Keratinocyte (primary cell): Measurements from ENCODE around the gene CHN2. TPM values are rescaled to one million over a fixed set of nuclear protein-coding genes. Genes with fewer than 3 reads are reported as not detected.

Source experiments
- DNase-seq: peaks from one replicate; pipeline ENCODE4 v3.0.0-alpha.2; 2011; ENCODE audit warnings: low read depth, missing footprints, low spot score
- FAIRE-seq: peaks from 2 replicates; lab custom pipeline; 2011; peaks lifted over from hg19 to GRCh38; lab: Jason Lieb, UNC
- H2AFZ ChIP-seq: 2 replicates; pipeline ENCODE4 v1.6.0; 2012; ENCODE audit warnings: low read length, control low read depth, inconsistent platforms; ENCODE audit not compliant: control insufficient read depth
- H3K27ac ChIP-seq: 2 replicates; pipeline ENCODE4 v1.5.1; 2011; ENCODE audit warnings: low read length; ENCODE audit not compliant: control insufficient read depth, insufficient read depth
- H3K27me3 ChIP-seq: 3 replicates; pipeline ENCODE4 v1.6.0; 2011; ENCODE audit warnings: low read length; ENCODE audit not compliant: control insufficient read depth, insufficient read depth; ENCODE audit errors: extremely low read depth
- H3K36me3 ChIP-seq, 2 experiments: 2 replicates in 1 of 2; 3 replicates in 1 of 2; pipeline ENCODE4 v1.5.1; 2011; ENCODE audit warnings: low read length in 2 of 2, mild to moderate bottlenecking in 1 of 2; ENCODE audit not compliant: control insufficient read depth in 2 of 2, insufficient read depth in 2 of 2; ENCODE audit errors: extremely low read depth in 1 of 2
- H3K4me1 ChIP-seq: 3 replicates; pipeline ENCODE4 v1.5.1; 2011; ENCODE audit warnings: low read length; ENCODE audit not compliant: control insufficient read depth, insufficient read depth; ENCODE audit errors: extremely low read depth
- H3K4me2 ChIP-seq: 3 replicates; pipeline ENCODE4 v1.6.0; 2011; ENCODE audit warnings: low read depth, low read length; ENCODE audit not compliant: control insufficient read depth, insufficient read depth; ENCODE audit errors: extremely low read depth
- H3K4me3 ChIP-seq, 3 experiments: fragments of 200-600 bp in 1 of 3; sonication (generic) in 1 of 3; 2 replicates in 2 of 3; 3 replicates in 1 of 3; pipeline ENCODE4 v1.5.1; 2011 to 2016; ENCODE audit warnings: low read length in 3 of 3, mild to moderate bottlenecking in 3 of 3, control low read depth in 2 of 3, inconsistent platforms in 1 of 3, low read depth in 1 of 3, mixed read lengths in 1 of 3, mixed run types in 1 of 3, moderate library complexity in 1 of 3; ENCODE audit not compliant: control insufficient read depth in 2 of 3, insufficient read depth in 2 of 3; ENCODE audit errors: extremely low read depth in 1 of 3
- H3K79me2 ChIP-seq: 2 replicates; pipeline ENCODE4 v1.6.0; 2012; ENCODE audit warnings: low read length; ENCODE audit not compliant: control insufficient read depth, insufficient read depth
- H3K9ac ChIP-seq: 3 replicates; pipeline ENCODE4 v1.6.0; 2011; ENCODE audit warnings: low read length; ENCODE audit not compliant: control insufficient read depth, insufficient read depth; ENCODE audit errors: extremely low read depth
- H3K9me1 ChIP-seq: 3 replicates; pipeline ENCODE4 v1.6.0; 2011; ENCODE audit warnings: low read length; ENCODE audit not compliant: control insufficient read depth, insufficient read depth; ENCODE audit errors: extremely low read depth
- H3K9me3 ChIP-seq: 2 replicates; pipeline ENCODE4 v1.5.1; 2012; ENCODE audit warnings: low read depth, low read length; ENCODE audit not compliant: control insufficient read depth
- H4K20me1 ChIP-seq: 3 replicates; pipeline ENCODE4 v1.6.0; 2011; ENCODE audit warnings: low read length; ENCODE audit not compliant: control insufficient read depth, insufficient read depth; ENCODE audit errors: extremely low read depth
- CTCF ChIP-seq, 3 experiments: IDR thresholded peaks in 1 of 3; conservative IDR thresholded peaks in 1 of 3; optimal IDR thresholded peaks in 1 of 3; 2 replicates in 2 of 3; 3 replicates in 1 of 3; pipeline versions ENCODE3 to v1.5.1; 2011; ENCODE audit warnings: low read length in 3 of 3, mild to moderate bottlenecking in 3 of 3, moderate library complexity in 2 of 3, control low read depth in 1 of 3, inconsistent platforms in 1 of 3; ENCODE audit not compliant: insufficient read depth in 2 of 3; ENCODE audit errors: extremely low read depth in 1 of 3
- EZH2 ChIP-seq: IDR thresholded peaks from one replicate; pipeline ENCODE4 v1.6.1; 2012; ENCODE audit warnings: inconsistent platforms, mild to moderate bottlenecking, low read length, moderate library complexity
- dilution Hi-C: fragments of 300-500 bp; cut with MboI; formaldehyde crosslinking; loops from one replicate; pipeline ENCODE4 v1.7.0; 2020; ENCODE audit warnings: low sequenced_read_pairs; ENCODE audit not compliant: extremely low pct_ligation_motif_present
- polyA plus RNA-seq, 5 experiments: library from polyadenylated mRNA; depleted of rRNA in 3 of 5; stranded (reverse) in 3 of 5; stranded (forward) in 1 of 5; unstranded in 1 of 5; fragments of >200 nt; gene quantifications; 1 replicate in 1 of 5; 2 replicates in 3 of 5; 3 replicates in 1 of 5; pipeline versions ENCODE4 v1.2.1 to v1.2.3, GENCODE V29; 2011 to 2012; ENCODE audit warnings: missing spikeins in 2 of 5, low read depth in 1 of 5, low replicate concordance in 1 of 5

CHN2 gene
- polyA plus RNA-seq, 1 donor (not counting 4 experiments of a cell fraction or from before 2014, with no cell fraction given): 1.8 TPM

GRCh38 chr7:29442146-29442545 is 247.6 kb downstream of the CHN2 start:
- DNase-seq (peak; percentile 21), FAIRE-seq (peak; percentile 95)
- Histone ChIP-seq H3K4me1 (peaks cover 15% of the 10 kb centered on the region), H4K20me1 (no peaks in the 10 kb centered on the region), H3K4me3 (no peak overlapping the region), H3K36me3 (no peaks in the 10 kb centered on the region), H3K79me2 (no peaks in the 10 kb centered on the region), H3K27ac (no peak overlapping the region), H3K9ac (no peak overlapping the region), H2AFZ (no peak overlapping the region), H3K27me3 (no peaks in the 10 kb centered on the region), H3K4me2 (no peak overlapping the region), H3K9me1 (no peaks in the 10 kb centered on the region), H3K9me3 (no peaks in the 10 kb centered on the region)
- dilution Hi-C loops: no loop called here
- no peak for TF ChIP-seq CTCF (optimal IDR thresholded peaks at IDR 0.05 in 1 of 3, IDR thresholded peaks at IDR 0.05 in 1 of 3, conservative IDR thresholded peaks at IDR 0.05 in 1 of 3; ENCODE audit: extremely low read depth in 1 of 3, insufficient read depth in 2 of 3, low read length in 3 of 3)
- no peak for TF ChIP-seq EZH2

- H3K9me1 ChIP-seq: no peaks in the 10 kb centered on the region
- FAIRE-seq (peak; percentile 5), DNase-seq (no peak)
- peaks cover 15% of the 10 kb centered on the region for H3K4me1 ChIP-seq
- H4K20me1 ChIP-seq: no peaks in the 10 kb centered on the region
- no peaks in the 10 kb centered on the region for H3K9me3 ChIP-seq
- no peaks in the 10 kb centered on the region for H3K36me3 ChIP-seq
- peak overlapping the region; percentile 28 for H3K4me2 ChIP-seq
- TF ChIP-seq CTCF (optimal IDR thresholded peaks at IDR 0.05 in 1 of 3, IDR thresholded peaks at IDR 0.05 in 1 of 3, conservative IDR thresholded peaks at IDR 0.05 in 1 of 3; ENCODE audit: extremely low read depth in 1 of 3, insufficient read depth in 2 of 3, low read length in 3 of 3) (no peak), EZH2 (no peak)
- no peaks in the 10 kb centered on the region for H3K79me2 ChIP-seq
- no peak overlapping the region for H3K9ac ChIP-seq
- no peak overlapping the region for H2AFZ ChIP-seq
- no peak overlapping the region for H3K27ac ChIP-seq
- H3K27me3 ChIP-seq: no peaks in the 10 kb centered on the region
- H3K4me3 ChIP-seq: no peak overlapping the region
- dilution Hi-C loops: no loop called here
Measured at GRCh38 chr7:29443552-29443951, 249.0 kb downstream of the CHN2 start.
